Measurements from ENCODE around the gene HAUS2. TPM values are rescaled to one million over a fixed set of nuclear protein-coding genes. Genes with fewer than 3 reads are reported as not detected.

Gene HAUS2
- total and polyA plus RNA-seq, 5 donors from 2014 or later: 21.0 to 33.1 (median 24.8) TPM

DNA sequence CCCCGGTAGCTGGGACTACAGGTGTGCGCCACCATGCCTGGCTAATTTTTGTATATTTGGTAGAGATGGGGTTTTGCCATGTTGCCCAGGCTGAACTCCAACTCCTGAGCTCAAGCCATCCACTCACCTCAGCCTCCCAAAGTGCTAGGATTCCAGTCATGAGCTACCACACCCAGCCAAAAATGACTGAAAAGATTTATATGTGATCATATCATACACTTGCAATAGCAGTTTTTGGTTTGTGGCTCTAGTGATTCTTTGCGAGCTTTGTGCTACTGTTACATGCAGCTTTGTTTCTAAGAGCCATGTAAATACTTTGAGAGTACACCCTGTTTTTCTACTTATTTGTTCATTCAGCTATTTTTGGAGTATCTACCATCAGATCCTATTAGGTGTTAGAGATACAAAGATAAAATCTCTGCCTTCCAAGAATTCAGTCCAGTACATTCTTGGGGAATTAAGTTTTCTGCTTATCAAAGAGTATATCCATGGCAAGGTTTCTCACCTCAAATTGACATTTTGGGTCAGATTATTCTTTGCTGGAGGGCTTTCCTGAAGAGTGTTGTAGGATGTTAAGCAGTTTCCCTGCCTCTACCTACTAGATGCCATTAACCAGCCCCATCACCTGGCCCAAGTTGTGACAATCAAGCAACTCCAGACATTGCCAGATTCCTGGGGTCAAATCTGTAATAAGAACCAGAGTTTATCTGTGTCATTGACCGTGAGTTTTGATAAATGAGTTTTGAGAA lies 38.2 kb upstream of the HAUS2 start:
- Mint-ChIP-seq H3K36me3 (peaks cover 24% of the 10 kb centered on the region), H3K9me3 (no peaks in the 10 kb centered on the region), H3K4me3 (no peak overlapping the region), H3K27ac (peak overlapping the region in 1 of 3 donors; percentile 15), H3K4me1 (peaks cover 16 to 26% (median 20%) of the 10 kb centered on the region in 4 donors), H3K27me3 (no peaks in the 10 kb centered on the region)
- DNase-seq: no peak
- Histone ChIP-seq H3K27ac (ENCODE audit: insufficient read depth, low read length, poor library complexity, severe bottlenecking) (no peak overlapping the region), H3K9me3 (ENCODE audit: control insufficient read depth in 2 of 2, low read length in 2 of 2) (no peaks in the 10 kb centered on the region), H3K27me3 (ENCODE audit: control insufficient read depth, insufficient read depth, low read length) (no peaks in the 10 kb centered on the region), H3K36me3 (ENCODE audit: control insufficient read depth, insufficient read depth, low read length) (peaks cover 17% of the 10 kb centered on the region), H3K4me1 (ENCODE audit: control insufficient read depth, insufficient read depth, low read length, poor library complexity, severe bottlenecking) (no peaks in the 10 kb centered on the region), H3K4me3 (ENCODE audit: low read depth, low read length) (no peak overlapping the region)
- ATAC-seq (ENCODE audit: low read depth in 2 of 2): no peak

DNA sequence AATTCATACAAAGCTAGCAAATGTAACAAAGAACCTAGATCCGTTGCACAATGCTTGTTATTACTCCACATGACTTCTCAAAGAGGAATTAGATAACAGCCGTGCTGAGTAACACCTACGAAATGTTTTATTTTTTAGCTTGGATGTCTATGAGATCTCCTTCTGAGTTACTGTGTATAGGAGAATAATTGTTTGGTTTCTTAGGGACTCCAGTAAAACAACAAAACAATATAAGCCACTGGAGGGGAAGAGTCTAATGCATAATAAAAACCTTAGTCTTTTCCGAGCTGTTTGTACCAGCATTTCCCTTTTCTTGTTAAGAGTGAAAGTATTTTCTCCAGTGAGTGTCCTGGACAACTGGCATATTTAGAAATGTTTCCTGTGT lies 37.6 kb upstream of the HAUS2 start:
- DNase-seq (no peak), ATAC-seq (ENCODE audit: low read depth in 2 of 2) (no peak)
- Mint-ChIP-seq H3K36me3 (peaks cover 29% of the 10 kb centered on the region), H3K4me3 (no peak overlapping the region), H3K4me1 (peaks cover 15 to 28% (median 22%) of the 10 kb centered on the region in 4 donors), H3K27me3 (no peaks in the 10 kb centered on the region), H3K27ac (peak overlapping the region in 1 of 3 donors; percentile 15), H3K9me3 (no peaks in the 10 kb centered on the region)
- Histone ChIP-seq H3K4me3 (ENCODE audit: low read depth, low read length) (no peak overlapping the region), H3K27me3 (ENCODE audit: control insufficient read depth, insufficient read depth, low read length) (no peaks in the 10 kb centered on the region), H3K9me3 (ENCODE audit: control insufficient read depth in 2 of 2, low read length in 2 of 2) (no peaks in the 10 kb centered on the region), H3K4me1 (ENCODE audit: control insufficient read depth, insufficient read depth, low read length, poor library complexity, severe bottlenecking) (no peaks in the 10 kb centered on the region), H3K27ac (ENCODE audit: insufficient read depth, low read length, poor library complexity, severe bottlenecking) (no peak overlapping the region), H3K36me3 (ENCODE audit: control insufficient read depth, insufficient read depth, low read length) (peaks cover 23% of the 10 kb centered on the region)

DNA sequence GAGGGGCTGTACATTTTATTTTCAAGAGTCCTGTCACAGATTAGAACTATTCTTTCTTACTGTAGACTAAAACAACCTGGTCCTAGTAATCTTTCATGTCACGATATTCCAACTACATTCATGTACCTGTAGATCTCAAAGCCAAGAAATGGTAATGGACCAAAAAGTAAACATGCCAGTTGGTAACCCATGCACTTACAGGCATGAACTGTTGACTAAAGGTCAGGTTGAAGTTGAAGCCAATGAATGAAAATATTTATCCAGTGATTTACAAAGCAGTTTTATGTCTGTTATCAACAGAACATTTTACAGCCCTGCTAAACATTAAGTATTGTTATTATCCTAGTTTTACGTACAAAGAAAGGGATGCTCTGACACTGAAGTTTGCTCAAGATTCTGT lies 25.3 kb upstream of the HAUS2 start:
- H3K4me3 Mint-ChIP-seq: no peak overlapping the region
- Histone ChIP-seq H3K4me3 (ENCODE audit: low read depth, low read length) (no peak overlapping the region), H3K27me3 (ENCODE audit: control insufficient read depth, insufficient read depth, low read length) (no peaks in the 10 kb centered on the region), H3K27ac (ENCODE audit: insufficient read depth, low read length, poor library complexity, severe bottlenecking) (no peak overlapping the region), H3K4me1 (ENCODE audit: control insufficient read depth, insufficient read depth, low read length, poor library complexity, severe bottlenecking) (no peaks in the 10 kb centered on the region), H3K9me3 (ENCODE audit: control insufficient read depth in 2 of 2, low read length in 2 of 2) (no peaks in the 10 kb centered on the region), H3K36me3 (ENCODE audit: control insufficient read depth, insufficient read depth, low read length) (peaks cover 18% of the 10 kb centered on the region)
- peaks cover 18% of the 10 kb centered on the region for H3K36me3 Mint-ChIP-seq
- no peaks in the 10 kb centered on the region for H3K9me3 Mint-ChIP-seq
- ATAC-seq (ENCODE audit: low read depth in 2 of 2): no peak
- DNase-seq: no peak
- H3K4me1 Mint-ChIP-seq: peaks cover 0 to 4% (median 0%) of the 10 kb centered on the region in 4 donors
- H3K27me3 Mint-ChIP-seq: no peaks in the 10 kb centered on the region
- no peak overlapping the region for H3K27ac Mint-ChIP-seq

DNA sequence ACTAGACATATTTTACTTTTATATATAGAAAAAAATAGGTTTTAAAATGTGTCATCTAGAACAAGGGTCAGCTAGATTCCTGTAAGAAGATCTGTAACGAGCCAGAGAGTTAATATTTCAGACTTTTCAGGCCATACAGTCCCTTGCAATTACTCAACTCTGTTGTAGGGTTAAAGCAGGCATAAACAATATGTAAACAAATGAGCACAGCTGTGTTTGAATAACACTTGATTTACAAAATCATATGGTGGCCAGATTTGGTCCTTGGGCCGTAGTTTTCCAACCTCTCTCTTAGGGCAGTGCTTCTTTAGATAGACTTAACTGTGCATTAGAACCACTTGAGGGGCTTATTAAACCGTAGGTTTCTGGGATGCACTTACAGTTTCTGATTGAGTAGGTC lies 19.7 kb upstream of the HAUS2 start:
- DNase-seq (no peak), ATAC-seq (ENCODE audit: low read depth in 2 of 2) (no peak)
- Mint-ChIP-seq H3K4me1 (peaks cover 0 to 4% (median 1%) of the 10 kb centered on the region in 4 donors), H3K27me3 (no peaks in the 10 kb centered on the region), H3K9me3 (no peaks in the 10 kb centered on the region), H3K27ac (no peak overlapping the region), H3K4me3 (no peak overlapping the region), H3K36me3 (peaks cover 27% of the 10 kb centered on the region)
- H3K4me3 ChIP-seq (ENCODE audit: low read depth, low read length): no peak overlapping the region
- no peaks in the 10 kb centered on the region for H3K27me3 ChIP-seq (ENCODE audit: control insufficient read depth, insufficient read depth, low read length)
- no peaks in the 10 kb centered on the region for H3K4me1 ChIP-seq (ENCODE audit: control insufficient read depth, insufficient read depth, low read length, poor library complexity, severe bottlenecking)
- peaks cover 27% of the 10 kb centered on the region for H3K36me3 ChIP-seq (ENCODE audit: control insufficient read depth, insufficient read depth, low read length)
- no peak overlapping the region for H3K27ac ChIP-seq (ENCODE audit: insufficient read depth, low read length, poor library complexity, severe bottlenecking)
- H3K9me3 ChIP-seq (ENCODE audit: control insufficient read depth in 2 of 2, low read length in 2 of 2): no peaks in the 10 kb centered on the region

DNA sequence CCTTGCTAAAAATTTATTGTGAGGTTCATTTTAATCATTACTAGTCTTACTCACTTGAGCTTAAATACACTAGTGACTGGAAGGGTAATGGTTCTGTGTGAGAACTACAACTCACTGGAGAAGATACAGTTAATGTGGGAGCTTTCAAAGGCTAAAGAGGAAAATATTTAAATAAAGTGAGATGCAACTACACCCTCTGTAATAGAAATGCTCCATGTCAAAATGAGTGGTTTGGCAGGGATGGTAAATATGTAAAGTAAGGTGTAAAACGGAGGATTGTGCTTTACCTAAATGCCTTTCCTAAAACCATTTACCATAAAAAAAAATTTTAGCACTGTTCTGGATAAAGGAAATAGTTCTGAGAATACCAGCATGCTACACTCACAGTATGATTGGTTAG lies 15.4 kb upstream of the HAUS2 start:
- Mint-ChIP-seq H3K27me3 (no peaks in the 10 kb centered on the region), H3K4me3 (no peak overlapping the region), H3K9me3 (peaks cover 0 to 2% (median 0%) of the 10 kb centered on the region in 7 donors), H3K36me3 (peaks cover 36% of the 10 kb centered on the region), H3K4me1 (peaks cover 0 to 14% (median 0%) of the 10 kb centered on the region in 4 donors), H3K27ac (no peak overlapping the region)
- ATAC-seq (ENCODE audit: low read depth in 2 of 2): no peak
- DNase-seq: no peak
- Histone ChIP-seq H3K36me3 (ENCODE audit: control insufficient read depth, insufficient read depth, low read length) (peaks cover 24% of the 10 kb centered on the region), H3K9me3 (ENCODE audit: control insufficient read depth in 2 of 2, low read length in 2 of 2) (no peaks in the 10 kb centered on the region), H3K4me1 (ENCODE audit: control insufficient read depth, insufficient read depth, low read length, poor library complexity, severe bottlenecking) (no peaks in the 10 kb centered on the region), H3K27ac (ENCODE audit: insufficient read depth, low read length, poor library complexity, severe bottlenecking) (no peak overlapping the region), H3K4me3 (ENCODE audit: low read depth, low read length) (no peak overlapping the region), H3K27me3 (ENCODE audit: control insufficient read depth, insufficient read depth, low read length) (no peaks in the 10 kb centered on the region)

DNA sequence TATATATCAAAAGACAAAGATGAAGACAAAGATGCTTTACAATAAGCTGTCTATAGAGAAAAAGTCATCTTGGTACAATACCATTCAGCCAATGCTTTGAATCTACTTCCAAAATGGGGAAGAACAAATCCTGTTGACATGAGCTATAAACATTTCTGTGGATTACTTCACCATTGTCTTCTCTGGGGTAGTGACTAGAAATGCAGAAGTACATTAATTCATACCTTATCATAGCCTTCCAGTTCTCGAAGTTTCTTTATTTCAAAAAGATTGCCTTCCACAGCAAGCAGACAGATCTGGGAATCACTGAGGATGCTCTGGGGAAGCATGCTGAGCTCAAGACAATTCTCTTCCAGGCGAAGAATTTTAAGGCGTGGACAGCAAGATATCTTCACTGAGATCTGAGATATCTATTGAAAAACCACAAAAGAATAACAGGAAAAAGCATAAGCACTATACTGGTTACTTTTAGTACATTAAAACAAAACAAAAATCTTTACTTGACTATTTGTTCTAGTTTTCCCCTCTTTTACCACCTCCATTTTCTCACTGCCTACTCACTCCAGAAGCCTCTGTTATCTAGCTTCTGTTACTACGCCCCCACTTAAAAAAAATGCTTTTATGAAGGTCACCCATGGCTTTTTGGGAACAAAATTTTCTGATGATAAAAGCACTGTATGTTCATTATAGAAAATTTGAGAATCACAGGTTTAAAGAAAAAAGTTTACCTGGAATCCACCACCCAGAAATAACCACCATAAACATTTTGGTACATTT lies 3.6 kb upstream of the HAUS2 start:
- peaks cover 50% of the 10 kb centered on the region for H3K4me1 ChIP-seq (ENCODE audit: control insufficient read depth, insufficient read depth, low read length, poor library complexity, severe bottlenecking)
- Mint-ChIP-seq H3K4me3 (peak overlapping the region; percentile 3 to 89 (median 8)), H3K36me3 (peaks cover 22% of the 10 kb centered on the region), H3K9me3 (no peaks in the 10 kb centered on the region), H3K4me1 (peaks cover 24 to 50% (median 41%) of the 10 kb centered on the region in 4 donors), H3K27ac (peak overlapping the region; percentile 15 to 98 (median 37)), H3K27me3 (peaks cover 4% of the 10 kb centered on the region)
- no peak for ATAC-seq (ENCODE audit: low read depth in 2 of 2)
- H3K9me3 ChIP-seq (ENCODE audit: control insufficient read depth in 2 of 2, low read length in 2 of 2): no peaks in the 10 kb centered on the region
- H3K27me3 ChIP-seq (ENCODE audit: control insufficient read depth, insufficient read depth, low read length): no peaks in the 10 kb centered on the region
- no peak for DNase-seq
- peak overlapping the region; percentile 99 for H3K4me3 ChIP-seq (ENCODE audit: low read depth, low read length)
- H3K36me3 ChIP-seq (ENCODE audit: control insufficient read depth, insufficient read depth, low read length): peaks cover 28% of the 10 kb centered on the region
- H3K27ac ChIP-seq (ENCODE audit: insufficient read depth, low read length, poor library complexity, severe bottlenecking): peak overlapping the region; percentile 34

DNA sequence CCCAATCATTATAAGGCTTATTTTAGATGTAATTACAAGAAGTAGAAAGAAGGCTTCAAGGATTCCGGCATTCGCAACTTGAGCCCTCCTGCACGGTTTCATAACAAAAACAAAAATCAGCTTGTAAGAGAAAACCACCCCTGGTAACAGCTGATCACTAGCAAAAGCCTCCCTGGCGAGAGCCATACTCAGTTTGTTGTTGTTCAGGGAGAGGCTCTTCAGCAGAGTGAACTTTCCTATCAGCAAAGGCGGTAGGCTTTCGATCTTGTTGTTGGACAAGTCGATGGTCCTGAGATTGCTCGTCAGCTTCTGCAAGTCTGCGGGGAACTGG lies 755 bp upstream of the HAUS2 start:
- H3K4me1 Mint-ChIP-seq: peaks cover 26 to 73% (median 55%) of the 10 kb centered on the region in 4 donors
- ATAC-seq (ENCODE audit: low read depth in 2 of 2) (peak; percentile 2), DNase-seq (no peak)

More for the DNA sequence above, 755 bp upstream of the HAUS2 start:
- Histone ChIP-seq H3K9me3 (ENCODE audit: control insufficient read depth in 2 of 2, low read length in 2 of 2) (no peaks in the 10 kb centered on the region), H3K27ac (ENCODE audit: insufficient read depth, low read length, poor library complexity, severe bottlenecking) (peak overlapping the region; percentile 82), H3K4me1 (ENCODE audit: control insufficient read depth, insufficient read depth, low read length, poor library complexity, severe bottlenecking) (peaks cover 62% of the 10 kb centered on the region), H3K4me3 (ENCODE audit: low read depth, low read length) (peak overlapping the region; percentile 99), H3K27me3 (ENCODE audit: control insufficient read depth, insufficient read depth, low read length) (no peaks in the 10 kb centered on the region), H3K36me3 (ENCODE audit: control insufficient read depth, insufficient read depth, low read length) (peaks cover 20% of the 10 kb centered on the region)
- Mint-ChIP-seq H3K4me3 (peak overlapping the region; percentile 89 to 95 (median 92)), H3K27ac (peak overlapping the region; percentile 98 to 100 (median 100)), H3K9me3 (no peaks in the 10 kb centered on the region), H3K36me3 (peaks cover 15% of the 10 kb centered on the region), H3K27me3 (peaks cover 4% of the 10 kb centered on the region)

Measured in CD4-positive, CD25-positive, alpha-beta regulatory T cell (primary cell).